ENCODE results near the gene CDH24. TPM values are rescaled to one million over a fixed set of nuclear protein-coding genes. Genes with fewer than 3 reads are reported as not detected.

CDH24 gene
- total RNA-seq, 1 experiment from 2014 or later, result 9.0 TPM

- Histone ChIP-seq H3K36me3 (ENCODE audit: control insufficient read depth, insufficient read depth, low read length) (no peaks in the 10 kb centered on the region), H3K4me3 (ENCODE audit: low read depth in 2 of 2, low read length in 2 of 2) (no peak overlapping the region), H3K4me1 (ENCODE audit: control insufficient read depth, insufficient read depth, low read length) (peaks cover 10% of the 10 kb centered on the region; the same call in 1 of the 2 replicates), H3K9me3 (ENCODE audit: control insufficient read depth, insufficient read depth, low read depth, low read length) (no peaks in the 10 kb centered on the region), H3K27me3 (ENCODE audit: control insufficient read depth, insufficient read depth, low read length) (no peaks in the 10 kb centered on the region), H3K27ac (ENCODE audit: low read length) (no peak overlapping the region)
- TF ChIP-seq SIN3A (IDR thresholded peaks at IDR 0.05; ENCODE audit: borderline replicate concordance, insufficient read depth, low read depth, low read length) (no peak), TCF7L2 (IDR thresholded peaks at IDR 0.05; ENCODE audit: low read depth, low read length) (no peak), POLR2AphosphoS5 (IDR thresholded peaks at IDR 0.05; ENCODE audit: low read depth, low read length) (no peak), REST (IDR thresholded peaks at IDR 0.05; ENCODE audit: insufficient read depth in 1 of 2, low read depth in 2 of 2, low read length in 1 of 2) (no peak), CTCF (IDR thresholded peaks at IDR 0.05) (no peak)
- BruUV-seq (replicated peaks), result no TSS peak
- CTCF ChIA-PET, result no interaction called here
- POLR2A ChIA-PET, result no interaction called here
- no peak for DNase-seq (ENCODE audit: low read depth, low spot score)
- intact Hi-C loops (cut with micrococcal nuclease; ENCODE audit: unreplicated experiment), result no loop called here
- no peak for ATAC-seq
- in situ Hi-C loops (cut with HindIII; ENCODE audit: low pct_unique_long_range_greater_than_20kb, low sequenced_read_pairs), result no loop called here
Measured at GRCh38 chr14:23101213-23101970, 44.1 kb upstream of the CDH24 start.

GRCh38 chr14:23099212-23099861 lies 42.0 kb upstream of the CDH24 start:
- H3K36me3 ChIP-seq (ENCODE audit: control insufficient read depth, insufficient read depth, low read length), result peaks cover 5% of the 10 kb centered on the region; the same call in 1 of the 2 replicates
- no peaks in the 10 kb centered on the region for H3K27me3 ChIP-seq (ENCODE audit: control insufficient read depth, insufficient read depth, low read length)
- peaks cover 10% of the 10 kb centered on the region for H3K4me1 ChIP-seq (ENCODE audit: control insufficient read depth, insufficient read depth, low read length)
- in situ Hi-C loops (cut with HindIII; ENCODE audit: low pct_unique_long_range_greater_than_20kb, low sequenced_read_pairs), result no loop called here
- ATAC-seq (no peak), DNase-seq (ENCODE audit: low read depth, low spot score) (no peak)
- ChIA-PET POLR2A (interaction anchor here (0.7 kb wide), 1 partner anchor 208 kb away, joined by 7 read pairs; no protein-coding TSS in a partner anchor), CTCF (interaction anchor here (0.7 kb wide), 1 partner anchor 30 kb away, joined by 8 read pairs; no protein-coding TSS in a partner anchor)
- no peak overlapping the region for H3K27ac ChIP-seq (ENCODE audit: low read length)
- H3K4me3 ChIP-seq (ENCODE audit: low read depth in 2 of 2, low read length in 2 of 2), result no peak overlapping the region
- no peaks in the 10 kb centered on the region for H3K9me3 ChIP-seq (ENCODE audit: control insufficient read depth, insufficient read depth, low read depth, low read length)
- TF ChIP-seq REST (IDR thresholded peaks at IDR 0.05; ENCODE audit: insufficient read depth in 1 of 2, low read depth in 2 of 2, low read length in 1 of 2) (no peak), TCF7L2 (IDR thresholded peaks at IDR 0.05; ENCODE audit: low read depth, low read length) (no peak), POLR2AphosphoS5 (IDR thresholded peaks at IDR 0.05; ENCODE audit: low read depth, low read length) (no peak), CTCF (IDR thresholded peaks at IDR 0.05) (no peak), SIN3A (IDR thresholded peaks at IDR 0.05; ENCODE audit: borderline replicate concordance, insufficient read depth, low read depth, low read length) (no peak)
- BruUV-seq (replicated peaks), result no TSS peak
- intact Hi-C loops (cut with micrococcal nuclease; ENCODE audit: unreplicated experiment), result no loop called here
